Vagina (tissue), 2 donors: ENCODE results near the gene NTM.

Source experiments
- CTCF ChIP-seq, 3 experiments: fragments of 450-650 bp in 2 of 3; fragments of 200-600 bp in 1 of 3; sonication (generic) in 1 of 3; IDR thresholded peaks; one replicate each; pipeline ENCODE4 v1.5.1; 2017 to 2019; ENCODE audit warnings: antibody characterized with exemption in 3 of 3, mild to moderate bottlenecking in 2 of 3, moderate library complexity in 2 of 3
- POLR2A ChIP-seq, 2 donors: fragments of 450-650 bp; IDR thresholded peaks; one replicate each; pipeline ENCODE4 v1.6.1; 2017; ENCODE audit warnings: antibody characterized with exemption in 2 of 2, mild to moderate bottlenecking in 2 of 2, moderate library complexity in 2 of 2

- TF ChIP-seq CTCF (IDR thresholded peaks at IDR 0.05) (no peak), POLR2A (IDR thresholded peaks at IDR 0.05) (no peak)
Observed at GRCh38 chr11:131980888-131981668, 610.7 kb downstream of the NTM start.
